Ramos (cell line): Measurements from ENCODE around the gene PSMB4.
"Not testable (repeated sequence)": the region's sequence is repeated elsewhere in the genome, so short reads cannot be mapped to it uniquely, and the experiment has no call there.

Source experiments
- in situ Hi-C: fragments of 300-500 bp; cut with MboI; formaldehyde crosslinking; loops from one replicate; pipeline ENCODE4 v1.14.3; 2022; ENCODE audit warnings: low sequenced_read_pairs; ENCODE audit not compliant: unreplicated experiment

The PSMB4 gene

GRCh38 chr1:151433827-151434226 is 34.5 kb downstream of the PSMB4 start:
- in situ Hi-C loops: not testable (repeated sequence)

- in situ Hi-C loops: no loop called here
Observed at GRCh38 chr1:151435174-151435573, 35.8 kb downstream of the PSMB4 start.

GRCh38 chr1:151436985-151437384 is 37.6 kb downstream of the PSMB4 start:
- in situ Hi-C loops: no loop called here

GRCh38 chr1:151437396-151437795 is 38.0 kb downstream of the PSMB4 start:
- in situ Hi-C loops: not testable (repeated sequence)

- in situ Hi-C loops: no loop called here
Observed at GRCh38 chr1:151443846-151444782, 44.7 kb downstream of the PSMB4 start.

- in situ Hi-C loops: no loop called here
Observed at GRCh38 chr1:151444783-151445177, 45.4 kb downstream of the PSMB4 start.

GRCh38 chr1:151447696-151448095 is 48.3 kb downstream of the PSMB4 start:
- in situ Hi-C loops: no loop called here
